NCI-H1436 (cell line): Measurements from ENCODE around the gene PAM16.

Experiments used
- DNase-seq: peaks from one replicate; lab custom pipeline; 2025; lab: John Stamatoyannopoulos, UW

The PAM16 gene

GRCh38 chr16:4371357-4372000 lies 20.4 kb upstream of the PAM16 start, which contains the start of gene VASN:
TSS of gene VASN (plus strand) at chr16:4371848. CDS start at chr16:4380878, 9,030 bp downstream.
- no peak for DNase-seq

DNA sequence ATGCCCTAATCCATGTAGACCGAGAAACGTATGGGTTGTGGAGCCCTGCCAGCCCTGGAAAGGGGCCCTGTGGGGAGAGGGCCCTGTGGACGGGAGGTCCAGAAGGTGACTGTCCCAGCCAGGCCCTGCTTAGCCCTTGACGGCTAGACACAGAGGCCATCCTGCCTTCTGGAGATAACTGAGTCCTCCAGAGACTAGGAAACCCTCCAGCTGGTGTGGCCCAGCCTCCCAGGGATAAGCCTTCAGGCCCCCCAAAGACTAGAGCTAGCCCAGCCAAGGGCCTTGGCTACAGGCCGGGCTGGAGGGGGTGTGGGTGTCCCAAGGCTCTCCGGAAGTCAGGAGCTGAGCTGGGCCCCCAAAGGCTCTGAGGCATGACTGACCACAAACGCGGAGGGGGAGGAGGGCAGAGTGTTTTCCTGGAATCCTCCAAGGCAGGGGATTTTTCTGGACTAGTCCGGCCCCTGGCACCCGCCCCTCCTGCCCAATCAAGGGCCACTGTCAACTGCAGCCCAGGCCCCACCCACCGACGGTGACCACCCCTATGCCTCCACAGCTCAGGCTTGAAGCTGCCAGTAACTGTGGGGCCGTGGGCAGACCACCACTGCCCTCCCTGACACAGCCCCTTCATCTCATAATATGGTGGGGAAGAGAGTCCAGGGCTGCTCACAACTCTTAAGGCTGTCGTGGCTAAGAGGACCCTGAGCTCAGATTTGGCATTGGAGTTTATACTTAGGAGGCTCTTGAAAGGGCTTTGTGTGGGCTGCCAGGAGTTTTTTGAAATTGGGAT lies 19.6 kb upstream of the PAM16 start:
- DNase-seq: no peak

GRCh38 chr16:4370151-4370550 lies 19.0 kb upstream of the PAM16 start:
- DNase-seq: no peak

GRCh38 chr16:4369007-4369733 lies 18.0 kb upstream of the PAM16 start:
- no peak for DNase-seq

GRCh38 chr16:4367393-4367856 lies 16.3 kb upstream of the PAM16 start:
- DNase-seq: no peak

DNA sequence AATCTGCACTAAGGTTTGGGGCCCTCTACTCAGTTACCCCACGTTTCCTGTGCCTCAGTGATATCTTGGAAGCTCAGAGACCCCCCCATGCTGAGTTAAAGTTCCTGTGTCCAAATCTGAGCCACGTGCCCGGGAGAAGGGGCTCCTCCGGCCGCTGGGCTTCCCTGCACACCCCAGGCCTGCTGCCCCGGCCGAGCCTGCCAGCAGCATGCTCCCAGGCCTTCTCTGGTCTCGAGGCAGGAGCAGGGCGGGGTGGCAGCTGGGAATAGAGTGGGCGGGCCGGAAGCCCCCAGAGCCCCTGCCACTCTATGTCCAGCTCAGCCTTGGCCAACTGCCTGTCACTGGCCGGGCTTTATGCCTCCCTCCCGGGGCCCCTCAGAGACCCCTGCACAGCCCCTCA lies 14.9 kb upstream of the PAM16 start:
- DNase-seq: no peak

GRCh38 chr16:4365615-4366014 lies 14.5 kb upstream of the PAM16 start:
- no peak for DNase-seq

DNA sequence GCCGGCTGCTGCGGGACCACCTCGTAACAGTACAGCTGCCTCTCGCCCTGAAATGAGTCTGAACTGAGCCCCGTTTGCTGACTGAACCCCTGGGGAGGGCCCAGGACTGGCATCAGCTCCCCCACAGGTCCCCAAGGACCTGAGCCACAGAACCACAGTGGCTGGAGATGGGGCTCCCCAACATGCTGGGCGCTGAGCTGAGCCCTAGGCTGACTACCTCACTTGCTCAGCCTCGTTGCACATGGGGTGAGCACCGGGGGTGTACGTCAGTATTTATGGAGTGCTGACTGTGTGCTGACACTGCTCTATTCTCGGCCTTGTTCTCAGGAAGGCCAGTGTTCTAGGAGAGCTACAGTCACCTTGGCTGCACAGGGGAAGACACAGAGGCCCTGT lies 13.9 kb upstream of the PAM16 start:
- DNase-seq: no peak

GRCh38 chr16:4364196-4365013 lies 13.3 kb upstream of the PAM16 start:
- DNase-seq: no peak

- DNase-seq: no peak
These were observed 11.5 kb upstream of the PAM16 start for GRCh38 chr16:4362476-4363135.

- DNase-seq: no peak
These were observed 10.8 kb upstream of the PAM16 start for GRCh38 chr16:4361944-4362311.

GRCh38 chr16:4361033-4361943 lies 10.2 kb upstream of the PAM16 start:
- no peak for DNase-seq

GRCh38 chr16:4360538-4361021 lies 9.5 kb upstream of the PAM16 start:
- peak; percentile 39 for DNase-seq

GRCh38 chr16:4359914-4360313 lies 8.8 kb upstream of the PAM16 start:
- DNase-seq: no peak

GRCh38 chr16:4358831-4359561 lies 7.9 kb upstream of the PAM16 start:
- DNase-seq: no peak

DNA sequence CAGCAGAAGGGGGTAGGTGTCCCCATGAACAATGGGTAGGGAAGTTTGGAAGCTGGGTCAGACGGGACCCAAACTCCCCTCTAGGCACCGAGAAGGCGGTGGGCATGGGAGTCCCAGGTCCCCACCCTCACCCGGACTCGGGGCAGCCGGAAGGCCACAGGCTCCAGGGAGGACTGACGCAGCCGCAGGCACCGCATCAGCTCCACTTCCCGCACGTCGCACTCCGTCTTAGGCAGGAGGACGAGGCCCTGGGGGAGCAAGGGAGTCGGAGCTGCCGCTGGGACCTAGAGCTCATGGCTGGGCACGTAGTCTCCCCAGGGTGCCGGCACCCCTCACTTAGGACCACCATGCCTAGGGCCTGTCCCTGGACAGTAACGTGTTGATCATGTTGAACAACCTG lies 7.1 kb upstream of the PAM16 start:
- no peak for DNase-seq

- no peak for DNase-seq
These were observed 5.7 kb upstream of the PAM16 start for GRCh38 chr16:4356820-4357219.

DNA sequence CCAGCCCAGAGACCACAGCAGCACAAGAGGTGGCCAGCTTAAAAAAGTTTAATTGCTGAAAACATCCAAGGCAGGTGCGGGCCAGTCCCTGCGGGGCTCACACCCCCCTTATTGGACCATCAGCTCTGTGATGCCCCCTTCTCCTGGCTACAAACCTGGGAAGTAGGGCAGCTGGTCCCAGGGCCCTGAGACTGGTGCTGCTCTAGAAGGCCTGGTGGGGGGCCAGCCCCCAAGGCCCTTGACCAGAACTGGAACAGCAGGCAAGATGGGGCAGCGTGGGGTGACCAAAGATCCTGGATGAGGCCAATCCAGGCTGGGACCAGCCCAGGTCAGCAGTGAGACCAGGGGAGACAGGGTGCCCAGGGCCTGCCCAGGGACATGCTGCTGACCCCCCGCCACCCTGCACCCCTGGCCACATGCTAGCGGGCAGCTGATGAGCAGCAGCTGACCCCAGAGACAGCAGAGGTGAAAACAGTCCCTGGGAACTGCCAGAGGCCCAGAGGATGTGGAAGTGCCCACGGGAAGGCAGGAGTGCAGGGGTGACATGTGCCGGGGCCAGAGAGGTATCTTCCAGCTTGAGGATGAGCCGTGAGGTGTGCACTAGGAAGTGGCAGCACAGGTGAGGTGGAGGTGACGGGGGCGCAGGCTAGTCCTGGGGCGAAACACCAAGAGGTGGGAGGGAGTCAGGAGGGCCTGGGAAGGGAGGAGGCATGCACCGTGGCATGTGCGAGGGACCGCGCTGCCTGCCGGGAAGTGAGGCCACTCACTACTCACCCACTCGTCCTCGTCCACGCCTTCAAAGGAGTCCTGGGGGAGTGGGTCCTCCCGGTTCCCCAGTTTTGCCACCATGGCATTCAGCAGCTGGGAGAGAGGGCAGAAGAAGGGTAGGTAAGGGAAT lies 3.6 kb upstream of the PAM16 start:
- DNase-seq: no peak
